PFSK-1 (cell line): ENCODE measurements around the gene KRTAP21-2. TPM values are rescaled to one million over a fixed set of nuclear protein-coding genes. Genes with fewer than 3 reads are reported as not detected.

Experiments
- FOXP2 ChIP-seq: optimal IDR thresholded peaks from 2 replicates; pipeline ENCODE3; 2011; ENCODE audit warnings: borderline replicate concordance, control low read depth, inconsistent platforms; ENCODE audit not compliant: insufficient read depth; ENCODE audit errors: extremely low read length, extremely low read depth
- POLR2AphosphoS5 ChIP-seq: IDR thresholded peaks from 2 replicates; pipeline ENCODE4 v1.6.1; 2012; ENCODE audit warnings: low read depth, mild to moderate bottlenecking, control low read depth, low read length, moderate library complexity
- SIN3A ChIP-seq: IDR thresholded peaks from 2 replicates; pipeline ENCODE4 v1.6.1; 2012; ENCODE audit warnings: mild to moderate bottlenecking, low read length, moderate library complexity, borderline replicate concordance; ENCODE audit not compliant: insufficient read depth
- TAF1 ChIP-seq: IDR thresholded peaks from 2 replicates; pipeline ENCODE4 v1.6.1; 2012; ENCODE audit warnings: low read length, control low read depth, borderline replicate concordance; ENCODE audit not compliant: insufficient read depth
- polyA plus RNA-seq: library from polyadenylated mRNA; unstranded; fragments of >200 nt; gene quantifications from one replicate; pipeline ENCODE4 v1.2.1, GENCODE V29; 2012; ENCODE audit warnings: low read depth, missing spikeins; ENCODE audit not compliant: insufficient read length
- TF ChIP-seq, protein P1 (sequence below), 2 experiments: IDR thresholded peaks; 2 replicates each; pipeline versions ENCODE4 v1.6.1 to v1.8.0; 2011 to 2012; ENCODE audit warnings: low read depth in 2 of 2, low read length in 2 of 2, control low read depth in 1 of 2, inconsistent platforms in 1 of 2, mild to moderate bottlenecking in 1 of 2, moderate library complexity in 1 of 2; ENCODE audit not compliant: insufficient read depth in 1 of 2

KRTAP21-2 gene
- polyA plus RNA-seq: not detected

DNA sequence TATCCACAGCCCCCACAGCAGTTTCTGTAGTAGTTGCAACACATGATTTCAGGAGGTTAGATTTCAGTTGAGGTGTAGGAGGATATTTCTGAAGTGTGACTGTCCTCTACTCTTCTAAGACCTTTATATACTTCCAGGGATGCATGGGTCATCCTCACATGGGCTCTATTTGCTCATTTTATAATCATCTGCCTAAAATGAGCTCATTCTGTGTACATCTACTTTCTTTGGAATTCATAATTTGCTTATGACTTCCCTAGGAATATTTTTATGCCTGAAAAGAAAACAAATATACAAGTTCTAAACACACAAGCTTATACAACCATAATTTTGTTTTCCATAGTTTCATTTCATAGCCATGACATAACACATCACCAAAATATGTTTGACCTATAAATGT, at the start of gene KRTAP21-2:
Gene KRTAP21-2, minus strand, starts transcription at position 101 of the 400 bp plus-strand sequence. Its CDS starts 57 bp downstream, at position 44.
- TF ChIP-seq, protein P1, sequence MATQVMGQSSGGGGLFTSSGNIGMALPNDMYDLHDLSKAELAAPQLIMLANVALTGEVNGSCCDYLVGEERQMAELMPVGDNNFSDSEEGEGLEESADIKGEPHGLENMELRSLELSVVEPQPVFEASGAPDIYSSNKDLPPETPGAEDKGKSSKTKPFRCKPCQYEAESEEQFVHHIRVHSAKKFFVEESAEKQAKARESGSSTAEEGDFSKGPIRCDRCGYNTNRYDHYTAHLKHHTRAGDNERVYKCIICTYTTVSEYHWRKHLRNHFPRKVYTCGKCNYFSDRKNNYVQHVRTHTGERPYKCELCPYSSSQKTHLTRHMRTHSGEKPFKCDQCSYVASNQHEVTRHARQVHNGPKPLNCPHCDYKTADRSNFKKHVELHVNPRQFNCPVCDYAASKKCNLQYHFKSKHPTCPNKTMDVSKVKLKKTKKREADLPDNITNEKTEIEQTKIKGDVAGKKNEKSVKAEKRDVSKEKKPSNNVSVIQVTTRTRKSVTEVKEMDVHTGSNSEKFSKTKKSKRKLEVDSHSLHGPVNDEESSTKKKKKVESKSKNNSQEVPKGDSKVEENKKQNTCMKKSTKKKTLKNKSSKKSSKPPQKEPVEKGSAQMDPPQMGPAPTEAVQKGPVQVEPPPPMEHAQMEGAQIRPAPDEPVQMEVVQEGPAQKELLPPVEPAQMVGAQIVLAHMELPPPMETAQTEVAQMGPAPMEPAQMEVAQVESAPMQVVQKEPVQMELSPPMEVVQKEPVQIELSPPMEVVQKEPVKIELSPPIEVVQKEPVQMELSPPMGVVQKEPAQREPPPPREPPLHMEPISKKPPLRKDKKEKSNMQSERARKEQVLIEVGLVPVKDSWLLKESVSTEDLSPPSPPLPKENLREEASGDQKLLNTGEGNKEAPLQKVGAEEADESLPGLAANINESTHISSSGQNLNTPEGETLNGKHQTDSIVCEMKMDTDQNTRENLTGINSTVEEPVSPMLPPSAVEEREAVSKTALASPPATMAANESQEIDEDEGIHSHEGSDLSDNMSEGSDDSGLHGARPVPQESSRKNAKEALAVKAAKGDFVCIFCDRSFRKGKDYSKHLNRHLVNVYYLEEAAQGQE (IDR thresholded peaks at IDR 0.05; ENCODE audit: insufficient read depth in 1 of 2, low read depth in 2 of 2, low read length in 2 of 2): no peak

DNA sequence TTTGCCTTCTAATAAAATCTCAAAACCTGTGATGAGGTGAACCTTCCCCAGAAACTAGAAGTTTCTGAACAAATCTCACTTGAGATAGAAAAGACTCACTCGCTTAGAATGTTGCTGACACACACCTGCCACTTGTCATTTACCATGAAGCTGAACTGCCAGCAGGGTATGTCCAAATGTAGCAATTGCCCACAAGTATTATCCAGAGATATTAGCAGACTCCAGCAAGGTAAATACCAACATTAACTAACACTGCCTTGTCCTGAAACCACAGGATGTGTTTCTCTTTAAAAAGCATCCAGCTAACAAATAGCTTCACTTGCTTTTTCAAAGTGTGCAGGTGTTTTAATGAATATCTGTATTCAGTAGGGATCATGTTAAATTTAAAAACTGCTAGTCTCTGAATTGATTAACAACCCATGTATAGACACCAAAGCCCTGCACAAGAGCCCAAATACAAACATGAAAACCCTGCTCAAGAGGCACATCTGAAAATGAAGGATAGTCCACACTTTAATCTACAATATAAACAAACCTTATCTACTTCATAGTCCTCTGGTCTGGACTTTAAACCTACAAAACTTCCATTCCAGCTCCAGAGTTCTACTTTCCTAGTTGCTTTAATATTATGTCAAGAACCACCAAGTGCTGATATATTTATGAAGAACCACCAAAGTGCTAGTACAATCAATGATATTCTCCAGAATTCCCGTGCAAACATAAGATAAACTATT, 46.7 kb upstream of the KRTAP21-2 start:
- TF ChIP-seq, protein P1 (IDR thresholded peaks at IDR 0.05; ENCODE audit: insufficient read depth in 1 of 2, low read depth in 2 of 2, low read length in 2 of 2): no peak
- TF ChIP-seq TAF1: no peak
- TF ChIP-seq POLR2AphosphoS5: no peak
- TF ChIP-seq FOXP2: no peak
- TF ChIP-seq SIN3A: no peak

DNA sequence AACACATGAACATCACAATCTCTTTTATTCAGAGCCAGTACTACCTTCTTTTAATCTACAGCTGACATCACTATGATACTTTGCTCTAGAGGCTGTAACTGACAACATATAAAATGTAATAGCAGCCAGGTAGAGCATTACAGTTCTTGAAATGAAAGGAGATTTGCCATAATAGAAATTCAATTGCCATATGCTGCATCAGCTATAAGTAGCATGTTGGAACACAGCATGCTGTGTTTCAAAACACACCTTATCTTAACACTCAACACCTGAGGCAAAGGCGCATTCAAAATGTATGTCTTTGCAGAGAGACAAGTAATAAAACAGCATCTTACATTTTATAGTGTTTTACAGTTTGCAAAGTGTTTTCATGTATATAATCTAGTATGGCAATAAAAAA, 32.2 kb upstream of the KRTAP21-2 start:
- TF ChIP-seq TAF1: no peak
- no peak for TF ChIP-seq SIN3A
- no peak for TF ChIP-seq POLR2AphosphoS5
- TF ChIP-seq FOXP2: no peak
- TF ChIP-seq, protein P1 (IDR thresholded peaks at IDR 0.05; ENCODE audit: insufficient read depth in 1 of 2, low read depth in 2 of 2, low read length in 2 of 2): no peak

DNA sequence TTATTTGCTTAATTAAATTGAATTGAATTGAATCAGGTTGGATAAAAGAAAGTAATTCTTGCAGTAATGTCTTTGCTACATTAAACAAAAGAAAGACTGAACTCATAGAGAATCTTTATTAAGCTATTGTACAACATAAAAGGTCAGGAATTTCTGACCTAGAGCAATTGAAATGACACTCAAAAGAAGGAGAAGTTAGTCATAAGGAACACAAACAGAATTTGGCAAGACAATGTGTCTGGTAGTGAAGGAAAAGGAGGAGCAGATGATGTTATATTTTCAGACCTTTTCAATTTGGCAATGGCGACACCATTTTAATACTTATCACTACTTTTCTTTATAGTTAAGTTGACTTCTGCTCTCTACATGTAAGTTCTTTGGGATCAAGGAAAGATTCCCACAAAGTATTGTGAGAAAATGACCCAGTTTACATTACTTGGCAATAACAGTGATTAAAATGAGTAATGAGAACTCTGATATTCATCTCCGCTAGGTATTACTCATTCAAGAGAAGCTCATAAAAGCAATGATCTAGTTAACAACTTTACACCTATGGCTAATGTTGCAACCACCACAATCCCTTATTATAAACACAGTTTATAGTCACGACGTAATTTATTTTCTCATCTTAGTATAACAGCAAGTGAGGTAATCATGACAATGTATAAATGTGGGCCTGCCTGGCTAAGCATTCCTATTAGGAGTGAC, 22.8 kb upstream of the KRTAP21-2 start:
- no peak for TF ChIP-seq FOXP2
- no peak for TF ChIP-seq POLR2AphosphoS5
- no peak for TF ChIP-seq SIN3A
- no peak for TF ChIP-seq TAF1
- TF ChIP-seq, protein P1 (IDR thresholded peaks at IDR 0.05; ENCODE audit: insufficient read depth in 1 of 2, low read depth in 2 of 2, low read length in 2 of 2): no peak
